COR-L47 (cell line): ENCODE measurements around the gene ID2.
"Not testable (repeated sequence)": the region's sequence is repeated elsewhere in the genome, so short reads cannot be mapped to it uniquely, and the experiment has no call there.

Source experiments
- DNase-seq: peaks from one replicate; lab custom pipeline; 2025; lab: John Stamatoyannopoulos, UW

Gene ID2

GRCh38 chr2:8685697-8686358, 4.0 kb downstream of the ID2 start:
- DNase-seq, result peak; percentile 73

DNA sequence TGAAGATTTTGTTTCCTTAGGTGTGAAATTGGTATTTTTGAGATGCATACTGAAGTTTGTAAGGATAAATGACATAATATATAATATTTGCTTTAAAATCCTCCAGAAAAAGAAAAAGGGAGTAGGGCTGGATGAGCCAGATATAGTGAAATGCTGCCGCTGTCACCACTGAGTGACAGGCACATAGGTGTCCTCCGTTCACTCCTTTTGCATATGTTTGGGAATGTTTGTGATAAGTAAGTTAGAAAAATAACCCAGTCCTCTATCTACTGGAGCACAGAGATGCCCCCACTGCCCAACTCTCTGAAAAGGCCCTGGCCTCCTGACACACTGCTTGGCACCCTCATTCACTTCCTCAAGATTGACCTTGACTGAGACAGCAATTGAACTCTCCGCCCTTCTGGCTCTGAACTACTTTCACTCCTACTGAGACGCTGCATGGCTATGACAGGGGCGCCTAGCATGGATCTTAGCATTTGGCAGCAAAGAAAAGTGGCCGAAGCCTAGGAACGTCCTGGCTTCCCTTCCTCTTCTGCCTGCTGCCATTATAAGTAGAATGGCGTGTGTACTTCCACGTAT, 10.1 kb downstream of the ID2 start:
- no peak for DNase-seq

GRCh38 chr2:8692783-8693156, 10.9 kb downstream of the ID2 start:
- no peak for DNase-seq

GRCh38 chr2:8693157-8693821, 11.4 kb downstream of the ID2 start:
- DNase-seq, result no peak

DNA sequence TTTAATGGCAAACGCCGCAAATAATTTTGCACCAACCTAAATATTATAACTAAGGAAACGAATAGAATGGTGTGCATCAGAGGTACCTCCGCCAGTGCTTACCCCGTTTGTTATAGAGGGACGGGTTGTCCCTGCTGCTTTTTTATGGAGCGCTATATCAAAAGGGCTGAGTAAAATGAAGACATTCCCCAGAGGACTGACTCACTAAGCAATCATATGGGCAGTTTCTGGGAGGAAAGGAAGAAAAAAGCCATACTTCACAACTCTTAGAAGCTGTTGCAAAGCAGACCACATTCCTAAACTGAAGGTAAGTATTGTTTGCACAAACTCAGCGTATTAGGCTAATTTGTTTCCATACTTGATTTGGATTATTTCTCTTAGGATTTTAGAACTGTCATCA, 12.9 kb downstream of the ID2 start:
- no peak for DNase-seq

DNA sequence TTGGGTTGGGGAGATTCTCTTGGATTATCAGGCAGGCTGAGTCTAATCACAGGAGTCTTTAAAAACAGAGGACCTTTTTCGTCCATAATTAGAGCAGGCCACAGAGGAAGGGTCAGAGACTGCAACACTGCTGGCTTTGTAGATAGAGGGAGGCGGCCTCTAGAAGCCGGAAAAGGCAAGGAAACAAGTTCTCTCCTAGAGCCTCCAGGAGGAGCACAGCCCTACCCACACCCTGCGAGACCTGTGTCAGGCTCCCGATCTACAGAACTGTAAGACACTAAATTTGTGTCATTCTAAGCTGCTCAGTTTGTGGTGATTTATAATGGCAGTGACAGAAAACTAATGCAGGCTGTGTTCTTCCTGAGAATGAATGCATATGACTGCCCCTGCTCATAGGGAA, 15.3 kb downstream of the ID2 start:
- no peak for DNase-seq

DNA sequence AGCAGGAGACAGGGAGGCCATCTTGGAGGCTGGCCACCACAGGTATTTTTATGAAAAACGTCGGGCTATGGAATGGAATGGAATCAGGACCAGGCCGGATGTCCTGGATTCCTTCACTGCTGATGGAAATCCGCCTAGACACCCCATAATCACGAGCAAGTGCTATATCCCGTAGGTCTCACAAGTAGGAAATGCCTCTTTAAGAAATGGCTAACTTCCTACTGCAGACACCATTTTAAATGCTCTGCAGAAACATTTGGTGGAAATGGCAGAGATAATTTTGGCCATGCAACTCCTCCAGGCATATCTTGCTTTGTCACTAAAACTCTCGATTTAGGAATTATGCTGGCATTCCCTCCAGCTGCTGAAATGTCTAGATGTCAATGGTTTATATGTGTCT, 18.0 kb downstream of the ID2 start:
- no peak for DNase-seq

- no peak for DNase-seq
Measured at GRCh38 chr2:8701681-8702379, 20.0 kb downstream of the ID2 start.

DNA sequence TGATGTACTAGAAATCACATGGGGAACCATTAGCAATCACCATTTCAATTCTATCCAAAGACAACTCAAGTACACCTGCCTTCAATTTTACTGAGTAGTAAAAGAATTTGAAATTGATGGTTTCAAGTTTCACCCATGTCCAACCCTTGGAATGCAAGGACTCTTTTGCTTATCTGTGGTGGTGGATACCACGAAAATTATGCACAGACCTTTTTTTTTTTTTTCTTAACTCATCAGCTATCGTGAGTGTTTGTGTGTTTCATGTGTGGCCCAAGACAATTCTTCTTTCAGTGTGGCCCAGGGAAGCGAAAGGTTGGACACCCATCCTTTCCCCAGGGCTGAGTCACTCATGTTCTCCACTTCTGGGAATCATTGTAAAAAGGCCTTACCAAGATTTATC, 23.1 kb downstream of the ID2 start:
- no peak for DNase-seq

GRCh38 chr2:8709611-8710010, 27.8 kb downstream of the ID2 start:
- DNase-seq, result no peak

DNA sequence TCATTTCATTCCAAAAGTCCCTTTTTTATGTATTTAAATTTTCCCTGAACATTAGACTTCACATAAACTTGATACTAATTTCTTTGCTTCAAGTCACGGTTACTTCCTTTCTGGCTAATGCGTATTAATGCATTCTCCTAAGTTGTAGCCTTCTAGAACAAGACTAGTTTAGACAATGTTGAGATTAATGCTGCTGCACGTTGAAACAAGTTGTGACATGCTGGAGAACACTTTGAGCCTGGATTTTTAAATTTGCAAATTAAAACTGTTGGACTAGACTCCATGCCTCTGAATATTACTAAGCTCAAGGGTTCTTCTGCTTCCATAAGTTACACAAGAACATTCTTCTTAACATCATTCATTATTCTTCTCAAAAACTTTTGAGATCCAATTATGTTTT, 29.1 kb downstream of the ID2 start:
- DNase-seq, result no peak

DNA sequence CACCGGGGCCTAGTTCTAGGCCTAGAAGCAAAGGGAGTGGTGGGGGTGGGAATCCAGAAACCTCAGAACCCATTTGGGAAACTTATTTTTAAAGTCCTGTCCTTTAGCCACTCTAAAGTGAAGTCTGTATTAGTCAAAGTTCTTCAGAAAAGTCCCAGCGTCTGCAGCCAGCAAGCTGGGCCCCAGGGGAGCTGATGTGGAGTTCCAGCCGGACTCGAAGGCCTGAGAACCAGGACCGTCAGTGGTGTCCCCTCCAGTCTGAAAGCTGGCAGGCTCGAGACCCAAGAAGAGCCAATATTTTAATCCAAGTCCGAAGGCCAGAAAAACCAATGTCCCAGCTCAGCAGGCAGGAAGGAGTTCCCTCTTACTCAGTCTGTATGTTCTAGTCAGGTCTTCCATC, 32.4 kb downstream of the ID2 start:
- DNase-seq, result no peak

GRCh38 chr2:8714971-8715370, 33.1 kb downstream of the ID2 start:
- DNase-seq, result no peak

GRCh38 chr2:8719528-8719927, 37.7 kb downstream of the ID2 start:
- no peak for DNase-seq

- DNase-seq, result no peak
Measured at GRCh38 chr2:8720741-8721140, 38.9 kb downstream of the ID2 start.

GRCh38 chr2:8721410-8721809, 39.6 kb downstream of the ID2 start:
- DNase-seq, result no peak

DNA sequence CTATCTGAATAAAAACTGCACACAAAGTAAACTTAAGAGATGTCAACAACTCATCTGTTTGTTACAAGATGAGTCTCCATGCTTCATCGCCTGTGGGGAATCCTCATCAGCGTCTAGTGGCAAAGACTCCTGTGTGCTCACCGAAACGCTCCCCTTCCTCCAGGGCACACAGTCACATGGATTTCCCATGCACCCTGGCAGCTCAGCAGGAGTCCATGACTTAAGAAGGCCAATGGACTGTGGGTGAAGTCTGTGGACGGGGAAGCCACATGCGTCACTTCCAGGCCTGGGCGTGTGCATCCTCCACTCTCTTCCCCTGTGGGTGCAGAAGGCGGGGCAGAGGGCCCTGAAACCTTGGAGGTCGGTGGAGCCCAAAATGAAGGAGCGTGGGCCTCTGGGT, 41.1 kb downstream of the ID2 start:
- no peak for DNase-seq

DNA sequence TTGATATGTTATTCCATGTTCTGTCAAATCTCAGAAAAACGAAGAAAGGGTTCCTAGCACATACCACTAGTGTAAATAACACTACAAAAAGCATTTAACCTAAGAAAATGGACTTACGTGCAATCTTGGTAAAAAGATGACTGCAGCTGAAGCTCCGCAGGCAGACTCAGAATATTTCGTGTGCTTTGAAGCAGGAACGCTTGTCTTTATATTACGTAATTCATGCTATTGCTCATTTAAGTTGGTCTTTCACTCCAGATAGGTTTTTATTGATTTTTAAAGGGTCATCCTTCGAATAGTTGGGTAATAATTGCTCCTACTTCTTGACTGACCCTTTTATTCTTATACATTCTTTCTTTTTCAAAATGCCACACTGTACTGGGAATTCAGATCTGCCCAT, 44.0 kb downstream of the ID2 start:
- DNase-seq, result no peak

DNA sequence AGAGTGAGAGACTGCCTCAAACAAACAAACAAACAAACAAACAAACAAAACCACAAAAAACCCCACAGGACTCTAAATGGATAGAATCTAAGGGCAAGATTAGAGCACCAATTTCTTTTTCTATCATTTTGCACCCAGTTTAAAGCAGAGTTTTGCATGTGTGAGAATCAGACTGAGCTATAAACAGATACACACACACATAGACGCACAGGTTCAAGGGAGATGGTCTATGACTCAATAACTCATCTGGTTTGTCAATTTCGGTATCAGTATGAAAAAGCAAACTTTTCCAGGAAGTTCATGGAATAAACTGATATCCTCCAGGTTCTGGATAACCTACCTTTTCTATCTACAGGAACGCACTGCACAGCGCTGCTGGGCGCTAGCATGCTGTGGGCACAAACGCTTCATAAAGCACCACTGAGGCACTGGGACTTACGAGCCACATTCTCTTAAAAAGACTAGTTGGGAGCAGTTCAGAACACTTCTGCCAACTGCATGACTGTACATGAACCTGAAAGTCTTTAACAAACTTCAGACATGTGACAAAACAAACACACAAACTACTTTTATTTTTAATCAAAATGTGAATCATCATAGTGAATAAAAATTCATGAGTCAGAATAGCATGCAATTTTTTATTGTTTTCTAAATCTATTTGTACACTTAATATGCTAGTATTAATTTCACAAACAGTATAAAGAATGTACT, 46.6 kb downstream of the ID2 start:
- no peak for DNase-seq

DNA sequence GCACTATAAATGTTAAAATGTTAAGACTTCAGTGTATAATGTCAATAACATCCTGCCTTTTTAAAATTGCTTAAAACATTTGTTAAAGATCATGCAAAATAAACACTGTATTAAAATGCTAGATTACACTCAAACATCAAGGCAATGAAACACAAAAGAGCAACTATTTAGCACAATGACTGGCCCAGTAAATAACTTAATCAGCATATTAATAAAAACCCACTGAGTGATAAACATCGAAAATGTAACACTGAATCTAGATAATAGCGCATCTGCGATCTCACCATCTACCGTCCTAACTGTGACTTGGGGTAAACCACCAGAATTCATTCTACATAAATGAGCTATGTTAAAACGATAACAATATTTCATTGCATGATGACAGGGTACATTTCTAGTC, 47.2 kb downstream of the ID2 start:
- not testable (repeated sequence) for DNase-seq

- DNase-seq, result no peak
Measured at GRCh38 chr2:8729939-8730338, 48.1 kb downstream of the ID2 start.

- DNase-seq, result no peak
Measured at GRCh38 chr2:8732601-8733000, 50.7 kb downstream of the ID2 start.
